Stimulated activated naive CD4-positive, alpha-beta T cell treated with Interleukin-2 at 50 U/mL for 16 hours (primary cell): ENCODE measurements around the gene NRG3.
"Not testable (repeated sequence)": the region's sequence is repeated elsewhere in the genome, so short reads cannot be mapped to it uniquely, and the experiment has no call there.

ENCODE experiments used
- DNase-seq: peaks from one replicate; lab custom pipeline; 2025; lab: John Stamatoyannopoulos, UW

NRG3 gene

GRCh38 chr10:82282782-82283456 lies 407.9 kb downstream of the NRG3 start:
- no peak for DNase-seq

- no peak for DNase-seq
Observed at GRCh38 chr10:82284180-82284579, 409.2 kb downstream of the NRG3 start.

- DNase-seq, result no peak
Observed at GRCh38 chr10:82288461-82288881, 413.5 kb downstream of the NRG3 start.

- no peak for DNase-seq
Observed at GRCh38 chr10:82289945-82290344, 415.0 kb downstream of the NRG3 start.

- no peak for DNase-seq
Observed at GRCh38 chr10:82294874-82295378, 419.9 kb downstream of the NRG3 start.

- DNase-seq, result no peak
Observed at GRCh38 chr10:82308641-82309040, 433.6 kb downstream of the NRG3 start.

GRCh38 chr10:82310839-82311238 lies 435.8 kb downstream of the NRG3 start:
- DNase-seq, result no peak

- no peak for DNase-seq
Observed at GRCh38 chr10:82313401-82313800, 438.4 kb downstream of the NRG3 start.

GRCh38 chr10:82318534-82318933 lies 443.5 kb downstream of the NRG3 start:
- no peak for DNase-seq

- DNase-seq, result no peak
Observed at GRCh38 chr10:82319074-82319473, 444.1 kb downstream of the NRG3 start.

- DNase-seq, result no peak
Observed at GRCh38 chr10:82319562-82319961, 444.6 kb downstream of the NRG3 start.

- no peak for DNase-seq
Observed at GRCh38 chr10:82321724-82322123, 446.7 kb downstream of the NRG3 start.

GRCh38 chr10:82331716-82332115 lies 456.7 kb downstream of the NRG3 start:
- no peak for DNase-seq

- no peak for DNase-seq
Observed at GRCh38 chr10:82335831-82336230, 460.8 kb downstream of the NRG3 start.

- no peak for DNase-seq
Observed at GRCh38 chr10:82340166-82340565, 465.2 kb downstream of the NRG3 start.

- not testable (repeated sequence) for DNase-seq
Observed at GRCh38 chr10:82349590-82349989, 474.6 kb downstream of the NRG3 start.

GRCh38 chr10:82353381-82353780 lies 478.4 kb downstream of the NRG3 start:
- no peak for DNase-seq

- DNase-seq, result no peak
Observed at GRCh38 chr10:82358486-82359099, 483.6 kb downstream of the NRG3 start.

GRCh38 chr10:82361256-82361655 lies 486.3 kb downstream of the NRG3 start:
- no peak for DNase-seq

GRCh38 chr10:82377608-82378007 lies 502.6 kb downstream of the NRG3 start:
- no peak for DNase-seq

- no peak for DNase-seq
Observed at GRCh38 chr10:82378146-82378545, 503.2 kb downstream of the NRG3 start.

GRCh38 chr10:82383350-82383749 lies 508.4 kb downstream of the NRG3 start:
- DNase-seq, result no peak

- no peak for DNase-seq
Observed at GRCh38 chr10:82390866-82391658, 516.1 kb downstream of the NRG3 start.
